ENCODE results near the gene TSEN34.

Gene TSEN34

DNA sequence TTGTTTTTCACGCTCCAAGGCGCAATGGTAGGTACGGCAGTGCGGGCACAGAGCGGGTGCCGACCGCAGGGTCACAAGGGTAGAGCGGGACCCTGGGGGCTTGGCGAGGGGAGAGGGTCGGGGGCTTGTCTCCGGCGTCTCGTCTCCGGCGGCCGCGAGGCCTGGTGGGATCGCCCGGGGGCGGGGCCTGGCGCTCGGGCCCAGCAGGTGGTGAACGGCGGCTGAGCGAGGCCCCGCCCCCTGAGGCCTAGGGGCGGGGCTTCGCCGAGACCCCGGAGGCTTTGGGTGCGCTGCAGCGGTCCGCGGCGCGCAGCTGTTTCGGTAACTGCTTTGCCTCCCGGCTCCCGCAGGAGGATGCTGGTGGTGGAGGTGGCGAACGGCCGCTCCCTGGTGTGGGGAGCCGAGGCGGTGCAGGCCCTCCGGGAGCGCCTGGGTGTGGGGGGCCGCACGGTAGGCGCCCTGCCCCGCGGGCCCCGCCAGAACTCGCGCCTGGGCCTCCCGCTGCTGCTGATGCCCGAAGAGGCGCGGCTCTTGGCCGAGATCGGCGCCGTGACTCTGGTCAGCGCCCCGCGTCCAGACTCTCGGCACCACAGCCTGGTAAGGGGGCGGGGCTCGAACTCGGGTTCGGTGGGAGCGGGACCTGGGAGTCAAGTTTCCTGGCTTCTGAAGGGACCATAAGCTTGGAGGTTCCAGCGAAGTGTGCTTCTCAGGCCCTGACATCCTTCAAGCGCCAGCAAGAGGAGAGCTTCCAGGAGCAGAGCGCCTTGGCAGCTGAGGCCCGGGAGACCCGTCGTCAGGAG is at the start of gene TSEN34:
TSEN34 (plus strand) TSS at position 298 of the 800 bp plus-strand sequence; CDS start at position 355, 57 bp downstream.
- H3K4me3 ChIP-seq (ENCODE audit: low read depth, low read length): peak within 1 kb of the TSS; percentile 81
- DNase-seq: peak; percentile 78

DNA sequence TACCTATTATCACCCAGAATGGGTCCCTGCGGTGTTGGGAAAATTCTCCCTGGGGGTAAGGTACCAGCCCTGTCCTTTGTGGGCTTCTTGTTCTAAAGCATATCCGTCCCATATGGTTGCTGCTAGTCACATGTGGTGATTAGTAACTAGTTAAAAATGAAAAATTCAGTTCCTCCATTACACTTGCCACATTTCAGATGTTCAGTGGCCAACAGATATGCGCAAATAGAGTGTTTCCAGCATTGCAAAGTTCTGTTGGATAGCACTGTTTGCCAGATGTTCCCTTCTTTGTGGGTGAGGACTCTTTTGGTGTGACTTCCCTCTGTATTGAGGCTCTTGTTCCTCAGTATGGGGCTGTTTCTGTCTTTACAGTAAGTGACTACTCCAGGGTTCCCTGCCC is 49.8 kb upstream of the TSEN34 start:
- Histone ChIP-seq H3K4me3 (ENCODE audit: low read depth, low read length) (no peak overlapping the region), H3K9me3 (ENCODE audit: severe bottlenecking) (no peaks in the 10 kb centered on the region), H3K36me3 (peaks cover 78% of the 10 kb centered on the region), H3K27ac (no peak overlapping the region), H3K27me3 (ENCODE audit: insufficient read depth, low read depth, severe bottlenecking) (no peaks in the 10 kb centered on the region)
- TF ChIP-seq, protein P1, sequence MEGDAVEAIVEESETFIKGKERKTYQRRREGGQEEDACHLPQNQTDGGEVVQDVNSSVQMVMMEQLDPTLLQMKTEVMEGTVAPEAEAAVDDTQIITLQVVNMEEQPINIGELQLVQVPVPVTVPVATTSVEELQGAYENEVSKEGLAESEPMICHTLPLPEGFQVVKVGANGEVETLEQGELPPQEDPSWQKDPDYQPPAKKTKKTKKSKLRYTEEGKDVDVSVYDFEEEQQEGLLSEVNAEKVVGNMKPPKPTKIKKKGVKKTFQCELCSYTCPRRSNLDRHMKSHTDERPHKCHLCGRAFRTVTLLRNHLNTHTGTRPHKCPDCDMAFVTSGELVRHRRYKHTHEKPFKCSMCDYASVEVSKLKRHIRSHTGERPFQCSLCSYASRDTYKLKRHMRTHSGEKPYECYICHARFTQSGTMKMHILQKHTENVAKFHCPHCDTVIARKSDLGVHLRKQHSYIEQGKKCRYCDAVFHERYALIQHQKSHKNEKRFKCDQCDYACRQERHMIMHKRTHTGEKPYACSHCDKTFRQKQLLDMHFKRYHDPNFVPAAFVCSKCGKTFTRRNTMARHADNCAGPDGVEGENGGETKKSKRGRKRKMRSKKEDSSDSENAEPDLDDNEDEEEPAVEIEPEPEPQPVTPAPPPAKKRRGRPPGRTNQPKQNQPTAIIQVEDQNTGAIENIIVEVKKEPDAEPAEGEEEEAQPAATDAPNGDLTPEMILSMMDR (IDR thresholded peaks at IDR 0.05; ENCODE audit: low read depth, low read length): no peak
- no peak for DNase-seq

More for the DNA sequence above, at the start of gene TSEN34:
- peaks cover 28% of the 10 kb centered on the region for H3K36me3 ChIP-seq
- H3K27me3 ChIP-seq (ENCODE audit: insufficient read depth, low read depth, severe bottlenecking): no peaks in the 10 kb centered on the region
- no peaks in the 10 kb centered on the region for H3K9me3 ChIP-seq (ENCODE audit: severe bottlenecking)
- peak within 1 kb of the TSS; percentile 99 for H3K27ac ChIP-seq
- TF ChIP-seq, protein P1 (IDR thresholded peaks at IDR 0.05; ENCODE audit: low read depth, low read length): no peak

DNA sequence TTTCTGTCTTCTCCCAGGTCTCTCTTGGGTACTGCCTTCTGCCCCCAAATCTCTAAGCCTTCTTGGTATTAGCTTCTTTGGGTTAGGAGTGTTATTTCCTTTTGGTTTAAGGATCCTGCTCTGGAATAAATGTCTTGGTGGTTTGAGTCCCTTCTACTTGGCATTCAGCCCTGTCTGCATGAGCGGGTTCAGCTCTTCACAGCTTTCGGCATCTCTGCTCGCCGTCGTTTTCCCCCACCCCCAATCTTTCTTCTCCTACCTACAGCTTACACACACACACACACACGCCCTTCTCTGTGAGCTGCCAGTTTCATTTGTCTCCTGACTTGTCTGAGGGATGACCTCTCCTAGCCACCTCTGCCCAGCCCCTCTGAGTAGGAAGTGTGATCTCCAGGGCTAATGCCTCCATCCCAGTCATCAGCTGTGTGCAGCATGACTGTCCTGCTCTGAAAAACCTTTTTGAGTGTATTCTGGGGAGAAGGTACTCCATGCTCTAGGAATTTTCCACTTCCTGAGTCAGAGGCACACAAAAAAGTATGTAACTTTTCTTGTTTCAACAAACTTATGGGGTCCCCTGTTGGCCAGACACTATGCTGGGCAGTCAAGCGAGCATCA is 48.8 kb upstream of the TSEN34 start:
- no peak overlapping the region for H3K27ac ChIP-seq
- TF ChIP-seq, protein P1 (IDR thresholded peaks at IDR 0.05; ENCODE audit: low read depth, low read length): no peak
- H3K4me3 ChIP-seq (ENCODE audit: low read depth, low read length): no peak overlapping the region
- no peak for DNase-seq
- peaks cover 87% of the 10 kb centered on the region for H3K36me3 ChIP-seq
- no peaks in the 10 kb centered on the region for H3K27me3 ChIP-seq (ENCODE audit: insufficient read depth, low read depth, severe bottlenecking)
- no peaks in the 10 kb centered on the region for H3K9me3 ChIP-seq (ENCODE audit: severe bottlenecking)

DNA sequence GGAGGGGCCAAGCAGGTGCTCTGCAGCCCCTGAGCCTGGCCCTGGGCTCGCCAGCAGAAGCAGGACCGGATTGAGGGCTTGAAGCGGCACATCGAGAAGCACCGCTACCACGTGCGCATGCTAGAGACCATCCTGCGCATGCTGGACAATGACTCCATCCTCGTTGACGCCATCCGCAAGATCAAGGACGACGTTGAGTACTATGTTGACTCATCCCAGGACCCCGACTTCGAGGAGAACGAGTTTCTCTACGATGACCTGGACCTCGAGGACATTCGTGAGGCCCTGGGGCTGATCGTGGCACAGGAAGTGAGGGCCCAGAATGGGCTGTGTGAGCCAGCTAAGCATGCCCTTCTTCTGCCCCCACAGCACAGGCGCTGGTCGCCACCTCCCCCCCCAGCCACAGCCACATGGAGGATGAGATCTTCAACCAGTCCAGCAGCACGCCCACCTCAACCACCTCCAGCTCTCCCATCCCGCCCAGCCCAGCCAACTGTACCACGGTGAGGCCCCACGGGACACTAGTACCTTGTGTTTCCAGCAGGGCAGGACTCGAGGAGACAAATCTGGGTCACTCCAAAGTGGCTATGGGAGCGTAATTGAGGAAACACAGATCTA is 45.5 kb upstream of the TSEN34 start:
- TF ChIP-seq, protein P1 (IDR thresholded peaks at IDR 0.05; ENCODE audit: low read depth, low read length): no peak
- Histone ChIP-seq H3K4me3 (ENCODE audit: low read depth, low read length) (no peak overlapping the region), H3K27me3 (ENCODE audit: insufficient read depth, low read depth, severe bottlenecking) (no peaks in the 10 kb centered on the region), H3K9me3 (ENCODE audit: severe bottlenecking) (no peaks in the 10 kb centered on the region), H3K27ac (no peak overlapping the region), H3K36me3 (peaks cover 91% of the 10 kb centered on the region)
- DNase-seq: no peak

DNA sequence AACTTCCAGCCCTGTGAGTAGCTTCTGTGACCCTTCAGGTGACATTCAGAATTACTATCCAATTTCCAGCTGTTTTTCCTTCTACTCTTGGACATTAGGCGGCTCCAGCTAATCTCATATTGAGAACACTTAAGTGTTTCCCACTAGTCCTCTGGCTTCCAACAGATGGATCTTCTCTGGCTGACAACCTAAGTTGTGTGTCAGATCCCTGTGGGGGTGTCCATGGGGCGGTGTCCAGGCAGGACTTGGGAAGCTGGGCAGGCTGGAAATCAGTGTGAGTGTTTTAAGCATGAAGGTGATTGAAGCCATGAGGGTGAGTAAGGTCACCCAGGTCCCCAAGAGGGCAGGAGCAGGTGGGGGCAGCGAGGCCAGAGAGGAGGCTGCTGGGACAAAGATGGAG is 43.4 kb upstream of the TSEN34 start:
- TF ChIP-seq, protein P1 (IDR thresholded peaks at IDR 0.05; ENCODE audit: low read depth, low read length): no peak
- H3K36me3 ChIP-seq: peaks cover 92% of the 10 kb centered on the region
- H3K27me3 ChIP-seq (ENCODE audit: insufficient read depth, low read depth, severe bottlenecking): no peaks in the 10 kb centered on the region

More for the DNA sequence above, 43.4 kb upstream of the TSEN34 start:
- H3K4me3 ChIP-seq (ENCODE audit: low read depth, low read length): no peak overlapping the region
- no peaks in the 10 kb centered on the region for H3K9me3 ChIP-seq (ENCODE audit: severe bottlenecking)
- H3K27ac ChIP-seq: no peak overlapping the region
- no peak for DNase-seq

Data from WERI-Rb-1 (cell line).